Measurements from ENCODE around the gene KCNF1. TPM values are rescaled to one million over a fixed set of nuclear protein-coding genes. Genes with fewer than 3 reads are reported as not detected.

KCNF1 gene
- total RNA-seq, 1 experiment from 2014 or later: 3.2 TPM

GRCh38 chr2:10961490-10961875, 49.7 kb downstream of the KCNF1 start:
- no peak overlapping the region for H3K27ac Mint-ChIP-seq
- no peaks in the 10 kb centered on the region; a peak in 1 of 7 replicates for H3K36me3 Mint-ChIP-seq (ENCODE audit: insufficient read depth in 1 of 3, low read depth in 3 of 3)
- H3K4me1 ChIP-seq (ENCODE audit: insufficient read depth, low read length): no peaks in the 10 kb centered on the region
- peaks cover 2% of the 10 kb centered on the region for H3K27me3 Mint-ChIP-seq (ENCODE audit: low read depth)
- no peak for TF ChIP-seq CTCF (conservative IDR thresholded peaks at IDR 0.05)
- DNase-seq: no peak
- no peaks in the 10 kb centered on the region for H3K79me2 ChIP-seq (ENCODE audit: insufficient read depth, low read length)
- no peak overlapping the region for H2BK12ac ChIP-seq (ENCODE audit: insufficient read length, low read depth, low read length)
- no peak overlapping the region for H2AFZ ChIP-seq (ENCODE audit: low read length)
- no peak overlapping the region for H3K4me3 Mint-ChIP-seq
- no peaks in the 10 kb centered on the region for H3K27me3 ChIP-seq (ENCODE audit: insufficient read depth, low read length)
- H3K79me1 ChIP-seq (ENCODE audit: insufficient read depth, low read depth, low read length, poor library complexity, severe bottlenecking): no peaks in the 10 kb centered on the region
- no peak overlapping the region for H3K9ac ChIP-seq (ENCODE audit: extremely low read depth, insufficient read length, low read length)
- H4K5ac ChIP-seq (ENCODE audit: insufficient read length, low read depth, low read length): no peak overlapping the region
- H4K20me1 ChIP-seq (ENCODE audit: control insufficient read depth, insufficient read depth, insufficient read length): no peaks in the 10 kb centered on the region
- H3K14ac ChIP-seq (ENCODE audit: insufficient read depth, low read length): no peak overlapping the region
- H3K4ac ChIP-seq (ENCODE audit: low read depth, low read length): no peak overlapping the region
- H3K18ac ChIP-seq (ENCODE audit: insufficient read length, low read depth, low read length): no peak overlapping the region
- no peak overlapping the region for H2BK120ac ChIP-seq (ENCODE audit: low read depth, low read length, poor library complexity, severe bottlenecking)
- no peak overlapping the region for H2BK15ac ChIP-seq (ENCODE audit: low read depth, low read length)
- no peaks in the 10 kb centered on the region for H3K9me3 Mint-ChIP-seq
- H3K4me2 ChIP-seq (ENCODE audit: insufficient read depth, insufficient read length, low read length): no peak overlapping the region
- no peak overlapping the region for H3K27ac ChIP-seq (ENCODE audit: insufficient read length, low read depth, low read length)
- no peak overlapping the region for H3K23ac ChIP-seq (ENCODE audit: insufficient read length, low read depth, low read length)
- no peak overlapping the region for H3T11ph ChIP-seq (ENCODE audit: low read length)
- H4K8ac ChIP-seq (replicated peaks; ENCODE audit: insufficient read length, low read depth, low read length): no peak overlapping the region
- H2BK5ac ChIP-seq (ENCODE audit: insufficient read length, low read length): no peak overlapping the region
- no CpG with 5 or more reads among the region's 13 CpGs for WGBS (ENCODE audit: extremely low coverage, insufficient read length, low lambda C conversion rate)
- no peak overlapping the region for H2AK5ac ChIP-seq (ENCODE audit: insufficient read length, low read length)
- no peaks in the 10 kb centered on the region for H3K9me3 ChIP-seq (ENCODE audit: control insufficient read depth, low read depth, low read length)
- H4K91ac ChIP-seq (ENCODE audit: insufficient read length, low read depth, low read length): no peak overlapping the region
- H3K23me2 ChIP-seq (ENCODE audit: insufficient read length, low read depth, low read length, poor library complexity, severe bottlenecking): no peaks in the 10 kb centered on the region
- H3K56ac ChIP-seq (ENCODE audit: insufficient read length, low read depth, low read length): no peak overlapping the region
- H3K4me1 Mint-ChIP-seq: peaks cover 31 to 32% of the 10 kb centered on the region in 2 experiments
- H2BK20ac ChIP-seq (ENCODE audit: low read depth, low read length, poor library complexity, severe bottlenecking): no peak overlapping the region

Measured in H9 (cell line).